ENCODE data around the gene TJP1. TPM values are rescaled to one million over a fixed set of nuclear protein-coding genes. Genes with fewer than 3 reads are reported as not detected.

Gene TJP1
- total RNA-seq, 1 donor = 86.9 TPM

DNA sequence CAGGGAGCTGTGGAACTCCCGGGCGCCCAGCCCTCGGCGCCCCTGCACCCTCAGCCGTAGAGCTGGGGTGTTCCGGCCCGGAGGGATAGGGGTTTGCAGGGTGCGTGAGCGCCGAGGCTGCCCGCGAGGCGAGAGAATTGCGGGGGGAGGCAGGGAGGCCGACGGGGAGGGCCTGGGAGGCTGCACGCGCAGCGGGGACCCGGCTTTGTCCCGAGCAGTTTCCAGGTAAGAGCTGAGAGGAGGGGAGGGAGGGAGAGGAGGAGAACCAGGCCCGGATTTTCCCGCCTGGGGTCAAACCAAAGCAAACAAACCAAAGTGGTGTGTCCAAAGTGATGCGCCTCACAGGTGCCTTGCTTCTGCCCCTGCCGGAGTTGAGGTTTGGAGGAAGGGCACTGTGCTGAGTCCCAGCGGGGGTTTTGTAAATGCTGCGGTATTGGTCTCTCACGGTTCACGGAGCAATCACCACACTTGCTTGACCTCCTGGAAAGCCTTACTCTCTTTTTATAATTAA is 146.4 kb downstream of the TJP1 start:
- H4K20me1 ChIP-seq (ENCODE audit: insufficient read depth, low read length) = no peaks in the 10 kb centered on the region
- TF ChIP-seq, protein P1, sequence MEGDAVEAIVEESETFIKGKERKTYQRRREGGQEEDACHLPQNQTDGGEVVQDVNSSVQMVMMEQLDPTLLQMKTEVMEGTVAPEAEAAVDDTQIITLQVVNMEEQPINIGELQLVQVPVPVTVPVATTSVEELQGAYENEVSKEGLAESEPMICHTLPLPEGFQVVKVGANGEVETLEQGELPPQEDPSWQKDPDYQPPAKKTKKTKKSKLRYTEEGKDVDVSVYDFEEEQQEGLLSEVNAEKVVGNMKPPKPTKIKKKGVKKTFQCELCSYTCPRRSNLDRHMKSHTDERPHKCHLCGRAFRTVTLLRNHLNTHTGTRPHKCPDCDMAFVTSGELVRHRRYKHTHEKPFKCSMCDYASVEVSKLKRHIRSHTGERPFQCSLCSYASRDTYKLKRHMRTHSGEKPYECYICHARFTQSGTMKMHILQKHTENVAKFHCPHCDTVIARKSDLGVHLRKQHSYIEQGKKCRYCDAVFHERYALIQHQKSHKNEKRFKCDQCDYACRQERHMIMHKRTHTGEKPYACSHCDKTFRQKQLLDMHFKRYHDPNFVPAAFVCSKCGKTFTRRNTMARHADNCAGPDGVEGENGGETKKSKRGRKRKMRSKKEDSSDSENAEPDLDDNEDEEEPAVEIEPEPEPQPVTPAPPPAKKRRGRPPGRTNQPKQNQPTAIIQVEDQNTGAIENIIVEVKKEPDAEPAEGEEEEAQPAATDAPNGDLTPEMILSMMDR (IDR thresholded peaks at IDR 0.05; ENCODE audit: extremely low read depth, low read depth, low read length) = no peak
- no peaks in the 10 kb centered on the region for H3K79me2 ChIP-seq (ENCODE audit: insufficient read depth, low read length)
- peak overlapping the region; percentile 80 for H3K4me2 ChIP-seq (ENCODE audit: insufficient read depth, low read length)
- no peaks in the 10 kb centered on the region for H3K27me3 ChIP-seq (ENCODE audit: insufficient read depth, low read length)
- no peak overlapping the region for H2AFZ ChIP-seq (ENCODE audit: low read length)
- H3K27ac ChIP-seq (ENCODE audit: low read depth, low read length) = no peak overlapping the region
- no peaks in the 10 kb centered on the region for H3K9me3 ChIP-seq (ENCODE audit: low read depth, low read length)
- peak overlapping the region; percentile 74 for H3K4me3 ChIP-seq (ENCODE audit: insufficient read depth, low read length)
- no peak for DNase-seq (ENCODE audit: insufficient read length, low spot score, missing footprints)
- peaks cover 24% of the 10 kb centered on the region for H3K4me1 ChIP-seq (ENCODE audit: insufficient read depth, low read length)
- H3K36me3 ChIP-seq (ENCODE audit: insufficient read depth, low read length) = no peaks in the 10 kb centered on the region

DNA sequence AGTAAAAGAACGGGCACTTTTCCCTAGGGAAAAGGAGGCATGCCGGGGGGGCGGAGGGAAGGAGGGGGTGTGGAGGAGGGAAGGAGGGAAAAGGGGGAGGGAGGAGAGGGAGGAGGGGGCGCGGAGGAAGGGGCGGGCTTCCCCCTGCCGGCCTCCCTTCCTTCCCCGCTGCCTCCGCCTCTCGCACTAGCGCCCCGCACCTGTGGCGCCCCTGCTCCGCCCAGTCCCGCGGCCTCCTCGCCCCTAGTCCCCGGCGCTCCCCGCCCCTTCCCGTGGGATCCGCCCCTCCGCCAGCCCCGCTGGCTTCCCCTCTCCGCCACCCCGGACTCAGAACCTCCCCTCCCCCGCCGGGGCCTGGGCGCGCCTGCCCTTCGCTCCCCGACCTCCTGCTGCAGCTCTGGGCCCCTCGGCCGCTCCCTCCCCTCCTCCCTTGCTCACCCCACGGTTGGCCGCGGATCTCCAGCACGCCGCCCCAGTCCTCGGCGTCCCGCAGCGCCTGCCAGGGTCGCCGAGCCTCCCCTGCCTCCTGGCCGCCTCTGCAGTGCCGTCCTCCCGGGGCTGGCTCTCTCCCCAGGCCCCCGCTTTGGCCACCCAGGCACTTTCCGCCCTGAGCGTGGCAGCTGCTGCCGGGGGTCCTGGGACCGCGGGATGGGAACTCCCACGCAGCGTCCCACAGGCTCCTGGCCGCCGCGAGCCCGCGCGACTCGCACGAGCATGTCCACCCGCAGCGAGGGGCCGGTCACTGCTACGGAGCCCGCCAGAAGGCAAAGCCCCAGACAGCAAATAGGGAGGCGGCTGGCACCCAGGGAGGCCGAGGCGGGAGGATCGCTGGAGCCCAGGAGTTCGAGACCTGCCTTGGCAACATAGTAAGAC is 147.4 kb downstream of the TJP1 start:
- Histone ChIP-seq H3K4me3 (ENCODE audit: insufficient read depth, low read length) (peak overlapping the region; percentile 74), H3K4me1 (ENCODE audit: insufficient read depth, low read length) (peaks cover 33% of the 10 kb centered on the region), H3K27ac (ENCODE audit: low read depth, low read length) (peak overlapping the region; percentile 14), H3K9me3 (ENCODE audit: low read depth, low read length) (no peaks in the 10 kb centered on the region), H2AFZ (ENCODE audit: low read length) (peak overlapping the region; percentile 60), H3K79me2 (ENCODE audit: insufficient read depth, low read length) (no peaks in the 10 kb centered on the region), H3K27me3 (ENCODE audit: insufficient read depth, low read length) (no peaks in the 10 kb centered on the region), H3K36me3 (ENCODE audit: insufficient read depth, low read length) (no peaks in the 10 kb centered on the region), H4K20me1 (ENCODE audit: insufficient read depth, low read length) (no peaks in the 10 kb centered on the region), H3K4me2 (ENCODE audit: insufficient read depth, low read length) (peak overlapping the region; percentile 80)
- peak; percentile 96 for DNase-seq (ENCODE audit: insufficient read length, low spot score, missing footprints)
- TF ChIP-seq, protein P1 (IDR thresholded peaks at IDR 0.05; ENCODE audit: extremely low read depth, low read depth, low read length) = no peak

DNA sequence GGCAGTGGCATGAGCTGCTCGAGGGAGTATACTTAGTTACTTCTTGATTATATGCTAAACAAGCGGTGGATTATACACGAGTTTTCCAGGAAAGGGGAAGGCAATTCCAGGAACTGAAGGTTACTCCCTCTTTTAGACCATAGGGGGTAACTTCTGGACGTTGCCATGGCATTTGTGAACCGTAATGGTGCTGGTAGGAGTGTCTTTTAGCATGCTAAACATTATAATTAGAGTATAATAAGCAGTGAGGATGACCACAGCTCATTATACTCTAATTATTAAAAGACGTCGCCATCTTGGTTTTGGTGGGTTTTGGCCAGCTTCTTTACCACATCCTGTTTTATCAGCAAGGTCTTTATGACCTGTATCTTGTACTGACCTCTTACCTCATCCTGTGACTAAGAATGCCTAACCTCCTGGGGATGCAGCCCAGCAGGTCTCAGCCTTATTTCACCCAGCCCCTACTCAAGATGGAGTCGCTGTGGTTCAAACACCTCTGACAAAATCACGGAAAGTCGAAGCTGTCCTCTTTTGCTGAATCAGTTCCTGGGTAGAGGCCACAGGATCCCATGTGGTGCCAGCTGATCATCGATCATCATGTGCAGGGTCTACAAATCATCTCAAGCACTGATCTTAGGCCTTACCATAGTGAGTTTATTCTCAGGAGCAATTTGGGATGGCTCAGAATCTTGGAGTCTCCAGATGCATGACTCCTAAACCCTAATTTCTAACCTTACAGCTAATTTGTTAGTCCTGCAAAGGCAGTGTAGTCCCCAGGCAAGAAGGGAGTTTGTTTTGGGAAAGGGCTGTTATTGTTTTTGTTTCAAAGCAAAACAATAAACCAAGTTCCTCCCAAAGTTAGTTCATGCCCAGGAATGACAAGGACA is 149.1 kb downstream of the TJP1 start:
- Histone ChIP-seq H3K4me1 (ENCODE audit: insufficient read depth, low read length) (peaks cover 39% of the 10 kb centered on the region), H3K9me3 (ENCODE audit: low read depth, low read length) (no peaks in the 10 kb centered on the region), H3K4me3 (ENCODE audit: insufficient read depth, low read length) (no peak overlapping the region), H3K27me3 (ENCODE audit: insufficient read depth, low read length) (no peaks in the 10 kb centered on the region), H3K79me2 (ENCODE audit: insufficient read depth, low read length) (no peaks in the 10 kb centered on the region), H4K20me1 (ENCODE audit: insufficient read depth, low read length) (no peaks in the 10 kb centered on the region), H2AFZ (ENCODE audit: low read length) (no peak overlapping the region), H3K4me2 (ENCODE audit: insufficient read depth, low read length) (no peak overlapping the region), H3K36me3 (ENCODE audit: insufficient read depth, low read length) (no peaks in the 10 kb centered on the region), H3K27ac (ENCODE audit: low read depth, low read length) (no peak overlapping the region)
- TF ChIP-seq, protein P1 (IDR thresholded peaks at IDR 0.05; ENCODE audit: extremely low read depth, low read depth, low read length) = no peak
- DNase-seq (ENCODE audit: insufficient read length, low spot score, missing footprints) = no peak

All from osteoblast (primary cell).